ENCODE measurements around the gene BICRA. TPM values are rescaled to one million over a fixed set of nuclear protein-coding genes. Genes with fewer than 3 reads are reported as not detected.
"Not testable (repeated sequence)": the region's sequence is repeated elsewhere in the genome, so short reads cannot be mapped to it uniquely, and the experiment has no call there.

Gene BICRA
- total RNA-seq, 1 experiment from 2014 or later, result 0.34 TPM

GRCh38 chr19:47623151-47623920 is 14.4 kb downstream of the BICRA start:
- in situ Hi-C loops (cut with HindIII; ENCODE audit: low pct_unique_long_range_greater_than_20kb, low sequenced_read_pairs), result no loop called here

GRCh38 chr19:47623921-47624391 is 15.0 kb downstream of the BICRA start:
- in situ Hi-C loops (cut with HindIII; ENCODE audit: low pct_unique_long_range_greater_than_20kb, low sequenced_read_pairs), result no loop called here
- DNase-seq (ENCODE audit: low read depth), result no peak

More at GRCh38 chr19:47623151-47623920, 14.4 kb downstream of the BICRA start:
- DNase-seq (ENCODE audit: low read depth), result no peak

GRCh38 chr19:47625650-47626049 is 16.7 kb downstream of the BICRA start:
- in situ Hi-C loops (cut with HindIII; ENCODE audit: low pct_unique_long_range_greater_than_20kb, low sequenced_read_pairs), result no loop called here
- no peak for DNase-seq (ENCODE audit: low read depth)

GRCh38 chr19:47626238-47626637 is 17.3 kb downstream of the BICRA start:
- in situ Hi-C loops (cut with HindIII; ENCODE audit: low pct_unique_long_range_greater_than_20kb, low sequenced_read_pairs), result no loop called here
- DNase-seq (ENCODE audit: low read depth), result no peak

GRCh38 chr19:47628078-47628771 is 19.3 kb downstream of the BICRA start:
- in situ Hi-C loops (cut with HindIII; ENCODE audit: low pct_unique_long_range_greater_than_20kb, low sequenced_read_pairs), result no loop called here
- DNase-seq (ENCODE audit: low read depth), result no peak

- in situ Hi-C loops (cut with HindIII; ENCODE audit: low pct_unique_long_range_greater_than_20kb, low sequenced_read_pairs), result no loop called here
Observed at GRCh38 chr19:47630594-47630993, 21.7 kb downstream of the BICRA start.

GRCh38 chr19:47631681-47632446 is 22.9 kb downstream of the BICRA start:
- in situ Hi-C loops (cut with HindIII; ENCODE audit: low pct_unique_long_range_greater_than_20kb, low sequenced_read_pairs), result no loop called here
- no peak for DNase-seq (ENCODE audit: low read depth)

More at GRCh38 chr19:47630594-47630993, 21.7 kb downstream of the BICRA start:
- DNase-seq (ENCODE audit: low read depth), result no peak

GRCh38 chr19:47633517-47633916 is 24.6 kb downstream of the BICRA start:
- peak; percentile 14 for DNase-seq (ENCODE audit: low read depth)
- in situ Hi-C loops (cut with HindIII; ENCODE audit: low pct_unique_long_range_greater_than_20kb, low sequenced_read_pairs), result no loop called here

- in situ Hi-C loops (cut with HindIII; ENCODE audit: low pct_unique_long_range_greater_than_20kb, low sequenced_read_pairs), result no loop called here
- no peak for DNase-seq (ENCODE audit: low read depth)
Observed at GRCh38 chr19:47633996-47634395, 25.1 kb downstream of the BICRA start.

GRCh38 chr19:47635152-47635754 is 26.3 kb downstream of the BICRA start:
- DNase-seq (ENCODE audit: low read depth); in situ Hi-C loops (cut with HindIII; ENCODE audit: low pct_unique_long_range_greater_than_20kb, low sequenced_read_pairs): not testable (repeated sequence)

- no peak for DNase-seq (ENCODE audit: low read depth)
- in situ Hi-C loops (cut with HindIII; ENCODE audit: low pct_unique_long_range_greater_than_20kb, low sequenced_read_pairs), result no loop called here
Observed at GRCh38 chr19:47637550-47637949, 28.6 kb downstream of the BICRA start.

GRCh38 chr19:47641891-47642485 is 33.1 kb downstream of the BICRA start:
- DNase-seq (ENCODE audit: low read depth), result no peak
- in situ Hi-C loops (cut with HindIII; ENCODE audit: low pct_unique_long_range_greater_than_20kb, low sequenced_read_pairs), result no loop called here

- in situ Hi-C loops (cut with HindIII; ENCODE audit: low pct_unique_long_range_greater_than_20kb, low sequenced_read_pairs), result no loop called here
Observed at GRCh38 chr19:47643281-47643680, 34.3 kb downstream of the BICRA start.

GRCh38 chr19:47644199-47644598 is 35.3 kb downstream of the BICRA start:
- in situ Hi-C loops (cut with HindIII; ENCODE audit: low pct_unique_long_range_greater_than_20kb, low sequenced_read_pairs), result no loop called here
- no peak for DNase-seq (ENCODE audit: low read depth)

More at GRCh38 chr19:47643281-47643680, 34.3 kb downstream of the BICRA start:
- DNase-seq (ENCODE audit: low read depth), result no peak

GRCh38 chr19:47644743-47645482 is 36.0 kb downstream of the BICRA start:
- in situ Hi-C loops (cut with HindIII; ENCODE audit: low pct_unique_long_range_greater_than_20kb, low sequenced_read_pairs), result no loop called here
- peak; percentile 87 for DNase-seq (ENCODE audit: low read depth)

GRCh38 chr19:47646924-47647323 is 38.0 kb downstream of the BICRA start:
- DNase-seq (ENCODE audit: low read depth), result no peak
- in situ Hi-C loops (cut with HindIII; ENCODE audit: low pct_unique_long_range_greater_than_20kb, low sequenced_read_pairs), result no loop called here

- in situ Hi-C loops (cut with HindIII; ENCODE audit: low pct_unique_long_range_greater_than_20kb, low sequenced_read_pairs), result no loop called here
- no peak for DNase-seq (ENCODE audit: low read depth)
Observed at GRCh38 chr19:47649588-47649987, 40.7 kb downstream of the BICRA start.

All from Caki2 (cell line).